NCI-H460 (cell line): ENCODE results near the gene COLGALT1. TPM values are rescaled to one million over a fixed set of nuclear protein-coding genes. Genes with fewer than 3 reads are reported as not detected.
"Not testable (repeated sequence)": the region's sequence is repeated elsewhere in the genome, so short reads cannot be mapped to it uniquely, and the experiment has no call there.

Experiments used
- DNase-seq: peaks from one replicate; pipeline ENCODE4 v3.0.0-alpha.2; 2016; ENCODE audit warnings: low read depth; ENCODE audit errors: extremely low read depth
- total RNA-seq: library from RNA; depleted of rRNA; stranded (reverse); fragments of >200 nt; shearing (Covaris generic); gene quantifications from 2 replicates; pipeline ENCODE4 v1.2.3, GENCODE V29; 2014

The COLGALT1 gene
- total RNA-seq, 1 experiment from 2014 or later: 41.4 TPM

GRCh38 chr19:17590866-17591265, 35.4 kb downstream of the COLGALT1 start:
- DNase-seq: no peak

GRCh38 chr19:17594296-17594695, 38.8 kb downstream of the COLGALT1 start:
- DNase-seq: not testable (repeated sequence)

- not testable (repeated sequence) for DNase-seq
Observed at GRCh38 chr19:17598063-17598462, 42.6 kb downstream of the COLGALT1 start.

GRCh38 chr19:17598953-17599352, 43.5 kb downstream of the COLGALT1 start:
- DNase-seq: no peak

- no peak for DNase-seq
Observed at GRCh38 chr19:17599780-17600179, 44.3 kb downstream of the COLGALT1 start.

GRCh38 chr19:17601683-17602082, 46.2 kb downstream of the COLGALT1 start:
- no peak for DNase-seq

- no peak for DNase-seq
Observed at GRCh38 chr19:17602217-17602616, 46.8 kb downstream of the COLGALT1 start.

- no peak for DNase-seq
Observed at GRCh38 chr19:17602872-17603510, 47.5 kb downstream of the COLGALT1 start.

GRCh38 chr19:17604372-17605025, 49.0 kb downstream of the COLGALT1 start:
- DNase-seq: no peak

- DNase-seq: no peak
Observed at GRCh38 chr19:17605117-17605516, 49.7 kb downstream of the COLGALT1 start.

GRCh38 chr19:17605761-17606589, 50.5 kb downstream of the COLGALT1 start:
- peak; percentile 78 for DNase-seq

- DNase-seq: no peak
Observed at GRCh38 chr19:17606590-17607185, 51.2 kb downstream of the COLGALT1 start.

GRCh38 chr19:17607936-17608335, 52.5 kb downstream of the COLGALT1 start:
- DNase-seq: no peak

GRCh38 chr19:17610384-17610783, 54.9 kb downstream of the COLGALT1 start:
- no peak for DNase-seq

GRCh38 chr19:17611462-17612244, 56.2 kb downstream of the COLGALT1 start:
- no peak for DNase-seq

- no peak for DNase-seq
Observed at GRCh38 chr19:17614476-17614875, 59.0 kb downstream of the COLGALT1 start.

GRCh38 chr19:17615889-17616685, 60.6 kb downstream of the COLGALT1 start:
- DNase-seq: no peak

- no peak for DNase-seq
Observed at GRCh38 chr19:17616686-17616960, 61.2 kb downstream of the COLGALT1 start.

- DNase-seq: no peak
Observed at GRCh38 chr19:17616961-17617806, 61.7 kb downstream of the COLGALT1 start.
